Measurements from ENCODE around the gene LHPP.
"Not testable (repeated sequence)": the region's sequence is repeated elsewhere in the genome, so short reads cannot be mapped to it uniquely, and the experiment has no call there.

The LHPP gene

GRCh38 chr10:124587811-124588211, 126.2 kb downstream of the LHPP start:
- no peak for DNase-seq (ENCODE audit: low read depth in 1 of 2, low spot score in 1 of 2)
- H3K4me3 ChIP-seq (replicated peaks; ENCODE audit: insufficient read depth, low read length): no peak overlapping the region
- TF ChIP-seq POLR2AphosphoS5 (IDR thresholded peaks at IDR 0.05; ENCODE audit: low read depth) (no peak), REST (IDR thresholded peaks at IDR 0.05; ENCODE audit: insufficient replicate concordance, low read depth) (no peak), SPI1 (IDR thresholded peaks at IDR 0.05; ENCODE audit: borderline replicate concordance, low read depth) (no peak), GABPA (IDR thresholded peaks at IDR 0.05; ENCODE audit: low read depth) (no peak), CTCF (IDR thresholded peaks at IDR 0.05; ENCODE audit: insufficient read depth, low read length) (no peak)
- no peak overlapping the region for H3K27ac ChIP-seq (replicated peaks)
- no peaks in the 10 kb centered on the region for H3K27me3 ChIP-seq (ENCODE audit: insufficient read depth, poor library complexity, severe bottlenecking)

GRCh38 chr10:124588341-124588735, 126.7 kb downstream of the LHPP start:
- DNase-seq (ENCODE audit: low read depth in 1 of 2, low spot score in 1 of 2); H3K4me3 ChIP-seq (replicated peaks; ENCODE audit: insufficient read depth, low read length); H3K27me3 ChIP-seq (ENCODE audit: insufficient read depth, poor library complexity, severe bottlenecking); H3K27ac ChIP-seq (replicated peaks): not testable (repeated sequence)

- TF ChIP-seq GABPA (IDR thresholded peaks at IDR 0.05; ENCODE audit: low read depth) (no peak), POLR2AphosphoS5 (IDR thresholded peaks at IDR 0.05; ENCODE audit: low read depth) (no peak), CTCF (IDR thresholded peaks at IDR 0.05; ENCODE audit: insufficient read depth, low read length) (no peak), REST (IDR thresholded peaks at IDR 0.05; ENCODE audit: insufficient replicate concordance, low read depth) (no peak), SPI1 (IDR thresholded peaks at IDR 0.05; ENCODE audit: borderline replicate concordance, low read depth) (no peak)
- DNase-seq (ENCODE audit: low read depth in 1 of 2, low spot score in 1 of 2): no peak
- Histone ChIP-seq H3K27me3 (ENCODE audit: insufficient read depth, poor library complexity, severe bottlenecking) (no peaks in the 10 kb centered on the region), H3K4me3 (replicated peaks; ENCODE audit: insufficient read depth, low read length) (no peak overlapping the region), H3K27ac (replicated peaks) (no peak overlapping the region)
These were observed 127.3 kb downstream of the LHPP start for GRCh38 chr10:124588736-124589490.

GRCh38 chr10:124589491-124590041, 127.9 kb downstream of the LHPP start:
- no peak for DNase-seq (ENCODE audit: low read depth in 1 of 2, low spot score in 1 of 2)
- no peak for TF ChIP-seq REST (IDR thresholded peaks at IDR 0.05; ENCODE audit: insufficient replicate concordance, low read depth)
- TF ChIP-seq POLR2AphosphoS5 (IDR thresholded peaks at IDR 0.05; ENCODE audit: low read depth): no peak
- no peak for TF ChIP-seq SPI1 (IDR thresholded peaks at IDR 0.05; ENCODE audit: borderline replicate concordance, low read depth)
- TF ChIP-seq GABPA (IDR thresholded peaks at IDR 0.05; ENCODE audit: low read depth): no peak
- no peak for TF ChIP-seq CTCF (IDR thresholded peaks at IDR 0.05; ENCODE audit: insufficient read depth, low read length)
- H3K27me3 ChIP-seq (ENCODE audit: insufficient read depth, poor library complexity, severe bottlenecking): no peaks in the 10 kb centered on the region
- H3K27ac ChIP-seq (replicated peaks): no peak overlapping the region
- no peak overlapping the region for H3K4me3 ChIP-seq (replicated peaks; ENCODE audit: insufficient read depth, low read length)
